H1 (cell line): ENCODE data around the gene IQCF5. TPM values are rescaled to one million over a fixed set of nuclear protein-coding genes. Genes with fewer than 3 reads are reported as not detected.
A peak's percentile ranks its signal among the peaks of the same experiment; 100 is the strongest.

Experiments
- CTCF ChIA-PET: fragments of 300-600 bp; sonication (Branson Sonifier 250); formaldehyde crosslinking; loops from one replicate; lab custom pipeline; 2021; ENCODE audit not compliant: partially characterized antibody; lab: Charles Lee
- POLR2A ChIA-PET: fragments of 300-600 bp; sonication (Branson Sonifier 250); formaldehyde crosslinking; loops from one replicate; lab custom pipeline; 2021; ENCODE audit warnings: inconsistent platforms; ENCODE audit not compliant: partially characterized antibody; lab: Charles Lee
- DNase-seq, 2 experiments: peaks; one replicate each; pipeline versions ENCODE4 v3.0.0 to v3.0.0-alpha.2; 2010 to 2022; ENCODE audit warnings: low spot score in 2 of 2, low read depth in 1 of 2, mixed read lengths in 1 of 2
- FAIRE-seq: peaks from 2 replicates; lab custom pipeline; 2011; peaks lifted over from hg19 to GRCh38; lab: Jason Lieb, UNC
- H2AFZ ChIP-seq: 2 replicates; pipeline ENCODE4 v1.8.1; 2012; ENCODE audit warnings: low read length, inconsistent platforms
- H2AK5ac ChIP-seq: 2 replicates; pipeline ENCODE4 v1.6.1; 2013; ENCODE audit warnings: low read depth, low read length
- H2BK120ac ChIP-seq: replicated peaks from 2 replicates; pipeline ENCODE3; 2013; ENCODE audit warnings: low read depth, low read length, inconsistent platforms
- H2BK12ac ChIP-seq: 2 replicates; pipeline ENCODE4 v1.6.1; 2013; ENCODE audit warnings: low read depth, low read length
- H2BK15ac ChIP-seq: 2 replicates; pipeline ENCODE4 v1.6.1; 2013; ENCODE audit warnings: low read length
- H2BK20ac ChIP-seq: 2 replicates; pipeline ENCODE4 v1.6.1; 2013; ENCODE audit warnings: low read length
- H2BK5ac ChIP-seq: 2 replicates; pipeline ENCODE4 v1.6.1; 2013; ENCODE audit warnings: low read depth, low read length
- H3K14ac ChIP-seq: 2 replicates; pipeline ENCODE4 v1.6.1; 2013; ENCODE audit warnings: inconsistent platforms; ENCODE audit not compliant: insufficient read length
- H3K18ac ChIP-seq: 2 replicates; pipeline ENCODE4 v1.6.1; 2013; ENCODE audit warnings: low read length; ENCODE audit errors: extremely low read depth
- H3K23ac ChIP-seq: 2 replicates; pipeline ENCODE4 v1.6.1; 2013; ENCODE audit warnings: inconsistent platforms; ENCODE audit not compliant: insufficient read length
- H3K23me2 ChIP-seq: 2 replicates; pipeline ENCODE4 v1.6.1; 2013; ENCODE audit warnings: low read depth, low read length
- H3K27ac ChIP-seq: 2 replicates; pipeline ENCODE4 v1.6.1; 2011; ENCODE audit warnings: low read depth, low read length, inconsistent platforms
- H3K27me3 ChIP-seq, 4 experiments: replicated peaks in 1 of 4; 1 replicate in 1 of 4; 2 replicates in 3 of 4; pipeline versions ENCODE4 v1.6.1 to v1.8.1; 2011 to 2013; ENCODE audit warnings: low read length in 3 of 4, mild to moderate bottlenecking in 3 of 4, inconsistent platforms in 2 of 4, mixed read lengths in 2 of 4, moderate library complexity in 1 of 4; ENCODE audit not compliant: control insufficient read depth in 3 of 4, insufficient read depth in 3 of 4; ENCODE audit errors: extremely low read depth in 1 of 4
- H3K36me3 ChIP-seq, 4 experiments: 2 replicates each; pipeline versions ENCODE4 v1.6.1 to v1.8.1; 2011 to 2013; ENCODE audit warnings: mild to moderate bottlenecking in 4 of 4, low read length in 3 of 4, moderate library complexity in 2 of 4, control low read depth in 1 of 4, inconsistent platforms in 1 of 4; ENCODE audit not compliant: insufficient read depth in 4 of 4, control insufficient read depth in 2 of 4
- H3K4ac ChIP-seq: replicated peaks from 2 replicates; pipeline ENCODE3; 2013; ENCODE audit warnings: low read length, low read depth, mixed read lengths, inconsistent platforms; ENCODE audit not compliant: insufficient read length
- H3K4me1 ChIP-seq, 4 experiments: replicated peaks in 1 of 4; 1 replicate in 1 of 4; 2 replicates in 3 of 4; pipeline versions ENCODE4 v1.6.1 to v1.8.1; 2011 to 2013; ENCODE audit warnings: low read length in 3 of 4, inconsistent platforms in 2 of 4, mixed read lengths in 1 of 4; ENCODE audit not compliant: insufficient read depth in 4 of 4, control insufficient read depth in 3 of 4
- H3K4me2 ChIP-seq, 2 experiments: 2 replicates each; pipeline versions ENCODE4 v1.6.1 to v1.8.1; 2011 to 2013; ENCODE audit warnings: low read depth in 2 of 2, low read length in 2 of 2, control low read depth in 1 of 2, inconsistent platforms in 1 of 2, mild to moderate bottlenecking in 1 of 2; ENCODE audit not compliant: insufficient read depth in 1 of 2
- H3K4me3 ChIP-seq, 4 experiments: fragments of 200-600, 300-600 bp in 1 of 4; sonication (generic), shearing (Covaris generic), sonication (Bioruptor Twin) in 1 of 4; 2 replicates each; pipeline versions ENCODE4 v1.5.1 to v1.8.1; 2011 to 2016; ENCODE audit warnings: low read length in 4 of 4, low read depth in 3 of 4, control low read depth in 2 of 4, inconsistent platforms in 2 of 4, mild to moderate bottlenecking in 2 of 4, mixed read lengths in 1 of 4, moderate library complexity in 1 of 4; ENCODE audit not compliant: insufficient read depth in 2 of 4; ENCODE audit errors: extremely low read depth in 1 of 4
- H3K56ac ChIP-seq: replicated peaks from 2 replicates; pipeline ENCODE3; 2013; ENCODE audit warnings: low read depth, mild to moderate bottlenecking, mixed read lengths, low read length, inconsistent platforms; ENCODE audit not compliant: insufficient read length
- H3K79me1 ChIP-seq: 2 replicates; pipeline ENCODE4 v1.6.1; 2013; ENCODE audit warnings: low read depth, low read length, control low read depth
- H3K79me2 ChIP-seq, 2 experiments: 2 replicates each; pipeline versions ENCODE4 v1.6.1 to v1.8.1; 2012 to 2013; ENCODE audit warnings: low read length in 2 of 2, mild to moderate bottlenecking in 2 of 2, inconsistent platforms in 1 of 2; ENCODE audit not compliant: insufficient read depth in 2 of 2, control insufficient read depth in 1 of 2
- H3K9ac ChIP-seq, 4 experiments: replicated peaks in 1 of 4; 1 replicate in 1 of 4; 2 replicates in 3 of 4; pipeline versions ENCODE4 v1.6.1 to v1.8.1; 2011 to 2013; ENCODE audit warnings: low read depth in 3 of 4, low read length in 3 of 4, control low read depth in 2 of 4, mild to moderate bottlenecking in 2 of 4, moderate library complexity in 2 of 4, inconsistent platforms in 1 of 4; ENCODE audit errors: extremely low read depth in 1 of 4
- H3K9me3 ChIP-seq, 2 experiments: 2 replicates each; pipeline versions ENCODE4 v1.6.1 to v1.8.1; 2012 to 2013; ENCODE audit warnings: mild to moderate bottlenecking in 2 of 2, moderate library complexity in 2 of 2, control low read depth in 1 of 2, inconsistent platforms in 1 of 2, low read depth in 1 of 2, low read length in 1 of 2, mixed read lengths in 1 of 2; ENCODE audit not compliant: insufficient read depth in 2 of 2
- H4K20me1 ChIP-seq, 2 experiments: replicated peaks in 1 of 2; 2 replicates each; pipeline versions ENCODE3 to v1.8.1; 2011 to 2013; ENCODE audit warnings: inconsistent platforms in 2 of 2, low read length in 2 of 2, mild to moderate bottlenecking in 1 of 2; ENCODE audit not compliant: insufficient read depth in 2 of 2, control insufficient read depth in 1 of 2
- H4K5ac ChIP-seq: 2 replicates; pipeline ENCODE4 v1.6.1; 2013; ENCODE audit warnings: low read length, low read depth, mixed read lengths, inconsistent platforms; ENCODE audit not compliant: insufficient read length
- H4K8ac ChIP-seq: 2 replicates; pipeline ENCODE4 v1.8.0; 2013; ENCODE audit warnings: mild to moderate bottlenecking, moderate library complexity, low read length, inconsistent platforms; ENCODE audit not compliant: insufficient read depth; ENCODE audit errors: extremely low read depth
- H4K91ac ChIP-seq: replicated peaks from 2 replicates; pipeline ENCODE3; 2013; ENCODE audit warnings: low read length, mixed read lengths, inconsistent platforms; ENCODE audit not compliant: insufficient read length
- ASH2L ChIP-seq: fragments of 200-600, 300-600 bp; sonication (generic); IDR thresholded peaks from one replicate; pipeline ENCODE4 v1.7.1; 2017; ENCODE audit warnings: low read length
- ATF2 ChIP-seq: IDR thresholded peaks from 2 replicates; pipeline ENCODE4 v1.6.1; 2012; ENCODE audit warnings: low read length, inconsistent platforms
- GTF2F1 ChIP-seq: IDR thresholded peaks from 2 replicates; pipeline ENCODE4 v1.6.1; 2012; ENCODE audit warnings: low read depth, low read length, improper control_type of control experiment, borderline replicate concordance
- KDM5A ChIP-seq: fragments of 200-600 bp; IDR thresholded peaks from 2 replicates; pipeline ENCODE4 v1.7.1; 2012; ENCODE audit warnings: mild to moderate bottlenecking, low read length, inconsistent platforms, mixed read lengths
- RBBP5 ChIP-seq: IDR thresholded peaks from 2 replicates; pipeline ENCODE4 v1.7.1; 2012; ENCODE audit warnings: low read depth, mild to moderate bottlenecking, inconsistent platforms, low read length, moderate library complexity, borderline replicate concordance
- SP4 ChIP-seq: IDR thresholded peaks from 2 replicates; pipeline ENCODE4 v1.6.1; 2012; ENCODE audit warnings: low read length, inconsistent platforms
- SRF ChIP-seq: IDR thresholded peaks from 2 replicates; pipeline ENCODE4 v1.6.1; 2011; ENCODE audit warnings: mild to moderate bottlenecking, low read depth, low read length, moderate library complexity
- WGBS, 2 experiments: shearing (Covaris generic) in 1 of 2; methylation state at CpG; one replicate each; pipeline versions ENCODE4 v1.1.6 to v1.1.7; 2013 to 2015; ENCODE audit warnings: low lambda C conversion rate in 2 of 2, mixed read lengths in 2 of 2, inconsistent platforms in 1 of 2, low coverage in 1 of 2, missing lambda C conversion rate in 1 of 2; ENCODE audit not compliant: insufficient replicate concordance in 2 of 2, insufficient coverage in 1 of 2, insufficient read length in 1 of 2; ENCODE audit errors: extremely low coverage in 1 of 2, missing lambda C conversion rate in 1 of 2; 5-methylcytosine and 5-hydroxymethylcytosine counted together
- polyA plus RNA-seq, 7 experiments: library from polyadenylated mRNA; depleted of rRNA in 3 of 7; stranded (reverse) in 5 of 7; unstranded in 2 of 7; fragments of >200 nt in 5 of 7; fragments of 200-250 nt in 2 of 7; gene quantifications; 1 replicate in 5 of 7; 2 replicates in 1 of 7; 4 replicates in 1 of 7; pipeline versions ENCODE4 v1.2.1 to v1.2.3, GENCODE V29; 2011 to 2013; ENCODE audit warnings: missing spikeins in 2 of 7, mixed read lengths in 2 of 7
- total RNA-seq: library from RNA; stranded (reverse); fragmentation: NEBNext Ultra II Directional; extraction: Animal tissue kit (Norgen Biotek cat#: 25700); gene quantifications from 2 replicates; pipeline ENCODE4 v1.2.1, GENCODE V29; 2021

IQCF5 gene
- total and polyA plus RNA-seq, 2 of the 8 experiments (the other 6 are each of a cell fraction or from before 2014, with no cell fraction given), result not detected

DNA sequence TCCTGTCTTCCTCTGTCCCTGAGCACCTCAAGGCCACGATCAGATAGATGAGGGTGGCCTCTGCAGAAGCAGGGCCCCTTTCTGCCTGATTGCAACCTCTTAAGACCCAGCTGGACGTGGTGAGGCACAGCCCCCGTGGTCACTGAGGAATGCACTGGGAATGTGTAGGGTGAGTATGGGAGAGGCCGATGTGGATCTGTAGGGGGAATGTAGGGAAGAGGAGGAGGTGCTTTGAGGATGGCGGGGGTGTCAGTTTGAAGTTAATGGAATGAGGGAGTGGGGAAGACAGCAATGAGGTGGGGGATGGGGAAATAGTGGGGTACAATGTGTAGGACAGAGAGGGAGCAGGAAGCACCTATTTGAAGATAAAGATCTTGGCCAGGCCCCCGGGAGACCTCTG lies 785 bp upstream of the IQCF5 start:
- Histone ChIP-seq H2AK5ac (no peak overlapping the region), H3K14ac (no peak overlapping the region), H3K4ac (no peak overlapping the region), H3K23ac (no peak overlapping the region), H4K20me1 (no peaks in the 10 kb centered on the region), H3K9me3 (no peaks in the 10 kb centered on the region), H3K4me3 (no peak overlapping the region), H2BK12ac (no peak overlapping the region), H3K27ac (no peak overlapping the region), H3K56ac (no peak overlapping the region), H2BK5ac (no peak overlapping the region), H2BK15ac (0 out of 2 replicates have a peak overlapping the region, but pooled peaks have one; percentile 14), H2AFZ (0 out of 2 replicates have a peak overlapping the region, but pooled peaks have one; percentile 11), H3K23me2 (no peaks in the 10 kb centered on the region), H3K27me3 (no peaks in the 10 kb centered on the region), H4K91ac (no peak overlapping the region), H3K4me1 (no peaks in the 10 kb centered on the region), H2BK120ac (no peak overlapping the region), H3K79me1 (no peaks in the 10 kb centered on the region), H4K8ac (no peak overlapping the region), H3K79me2 (no peaks in the 10 kb centered on the region), H3K9ac (no peak overlapping the region), H3K36me3 (no peaks in the 10 kb centered on the region), H4K5ac (no peak overlapping the region), H3K4me2 (no peak overlapping the region), H3K18ac (no peak overlapping the region), H2BK20ac (no peak overlapping the region)
- 80% methylated on average over 6 of the region's 6 CpGs; no CpG with 5 or more reads in 1 of the 2 experiments for WGBS, 2 experiments
- no peak for DNase-seq
- ChIA-PET CTCF (interaction anchor here (1.4 kb wide), 1 partner anchor 56 kb away, joined by 4 read pairs; no protein-coding TSS in a partner anchor), POLR2A (interaction anchor here (1.0 to 1.8 kb wide), 3 partner anchors 85 to 119 kb away, joined by 3 to 5 read pairs (median 3); partner anchors contain the start of genes PCBP4 and RPL29)
- FAIRE-seq, result no peak
- TF ChIP-seq SRF (no peak), SP4 (no peak), KDM5A (no peak), RBBP5 (no peak), ASH2L (no peak), GTF2F1 (no peak), ATF2 (no peak)
